Activated CD4-positive, alpha-beta memory T cell treated with anti-CD3 and anti-CD28 coated beads for 36 hours (primary cell): ENCODE results near the gene ARHGEF10L. TPM values are rescaled to one million over a fixed set of nuclear protein-coding genes. Genes with fewer than 3 reads are reported as not detected.

ENCODE experiments used
- CTCF ChIA-PET: fragments of 350-600 bp; sonication (Branson Sonifier 250); formaldehyde crosslinking; loops from one replicate; lab custom pipeline; 2021; ENCODE audit warnings: antibody characterized with exemption, inconsistent platforms; lab: Charles Lee
- POLR2A ChIA-PET: fragments of 350-600 bp; sonication (Branson Sonifier 250); formaldehyde crosslinking; loops from one replicate; lab custom pipeline; 2021; ENCODE audit warnings: antibody characterized with exemption; lab: Charles Lee
- DNase-seq: peaks from one replicate; pipeline ENCODE4 v3.0.0-alpha.2; 2020
- H3K27ac Mint-ChIP-seq: one replicate; pipeline ENCODE4 v1.8.0; 2021; ENCODE audit warnings: mixed read lengths
- H3K27me3 Mint-ChIP-seq: one replicate; pipeline ENCODE4 v1.8.0; 2021; ENCODE audit warnings: mixed read lengths
- H3K36me3 Mint-ChIP-seq: one replicate; pipeline ENCODE4 v1.8.0; 2021; ENCODE audit warnings: mixed read lengths
- H3K4me1 Mint-ChIP-seq: one replicate; pipeline ENCODE4 v1.8.0; 2021; ENCODE audit warnings: low read depth, mixed read lengths
- H3K4me3 Mint-ChIP-seq: one replicate; pipeline ENCODE4 v1.8.0; 2021; ENCODE audit warnings: mild to moderate bottlenecking, mixed read lengths
- H3K9me3 Mint-ChIP-seq: one replicate; pipeline ENCODE4 v1.8.0; 2021; ENCODE audit warnings: mixed read lengths
- intact Hi-C: fragments of 100-400 bp; cut with micrococcal nuclease; formaldehyde crosslinking; loops from one replicate; pipeline ENCODE4 v1.15.1; 2023
- total RNA-seq, 2 experiments: library from RNA; stranded (reverse); gene quantifications; one replicate each; pipeline ENCODE4 v1.2.3, GENCODE V29; 2021

Gene ARHGEF10L
- total RNA-seq, 2 experiments from 2014 or later = not detected

GRCh38 chr1:17699581-17699980 is 160.1 kb downstream of the ARHGEF10L start:
- POLR2A ChIA-PET = no interaction called here
- H3K4me1 Mint-ChIP-seq = no peaks in the 10 kb centered on the region

GRCh38 chr1:17700945-17701810 is 161.7 kb downstream of the ARHGEF10L start:
- H3K4me3 Mint-ChIP-seq = no peak overlapping the region
- ChIA-PET POLR2A (no interaction called here), CTCF (no interaction called here)
- no peaks in the 10 kb centered on the region for H3K36me3 Mint-ChIP-seq
- intact Hi-C loops = no loop called here
- no peak for DNase-seq
- H3K4me1 Mint-ChIP-seq = no peaks in the 10 kb centered on the region
- H3K27ac Mint-ChIP-seq = no peak overlapping the region
- H3K9me3 Mint-ChIP-seq = no peaks in the 10 kb centered on the region
- H3K27me3 Mint-ChIP-seq = peaks cover 5% of the 10 kb centered on the region

More at GRCh38 chr1:17699581-17699980, 160.1 kb downstream of the ARHGEF10L start:
- CTCF ChIA-PET = no interaction called here
- no peaks in the 10 kb centered on the region for H3K36me3 Mint-ChIP-seq
- no peak overlapping the region for H3K27ac Mint-ChIP-seq
- DNase-seq = no peak
- no peaks in the 10 kb centered on the region for H3K9me3 Mint-ChIP-seq
- peaks cover 5% of the 10 kb centered on the region for H3K27me3 Mint-ChIP-seq
- intact Hi-C loops = no loop called here
- no peak overlapping the region for H3K4me3 Mint-ChIP-seq

DNA sequence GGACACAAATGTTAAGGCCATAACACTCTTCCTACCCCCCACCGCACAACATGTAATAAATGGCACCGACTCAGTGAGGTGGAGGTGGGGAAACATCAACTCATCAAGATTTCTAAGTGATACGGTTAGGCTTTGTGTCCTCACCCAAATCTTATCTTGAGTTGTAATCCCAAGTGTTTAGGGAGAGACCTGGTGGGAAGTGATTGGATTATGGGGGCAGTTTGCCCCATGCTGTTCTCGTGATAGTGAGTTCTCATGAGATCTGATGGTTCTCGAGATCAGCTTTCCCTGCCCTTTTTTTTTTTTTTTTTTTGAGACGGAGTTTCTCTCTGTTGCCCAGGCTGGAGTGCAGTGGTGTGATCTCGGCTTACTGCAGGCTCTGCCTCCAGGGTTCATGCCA is 164.7 kb downstream of the ARHGEF10L start:
- ChIA-PET CTCF (no interaction called here), POLR2A (no interaction called here)
- Mint-ChIP-seq H3K27me3 (peaks cover 3% of the 10 kb centered on the region), H3K9me3 (no peaks in the 10 kb centered on the region), H3K27ac (no peak overlapping the region), H3K36me3 (no peaks in the 10 kb centered on the region), H3K4me3 (no peak overlapping the region), H3K4me1 (no peaks in the 10 kb centered on the region)
- intact Hi-C loops = no loop called here
- no peak for DNase-seq

GRCh38 chr1:17706445-17706844 is 166.9 kb downstream of the ARHGEF10L start:
- intact Hi-C loops = no loop called here
- Mint-ChIP-seq H3K36me3 (no peaks in the 10 kb centered on the region), H3K27me3 (peaks cover 2% of the 10 kb centered on the region), H3K4me3 (no peak overlapping the region), H3K4me1 (no peaks in the 10 kb centered on the region), H3K27ac (no peak overlapping the region), H3K9me3 (peaks cover 4% of the 10 kb centered on the region)
- no peak for DNase-seq
- CTCF ChIA-PET = no interaction called here
- POLR2A ChIA-PET = interaction anchor here (0.6 kb wide), 1 partner anchor 29 kb away, joined by 3 read pairs; no protein-coding TSS in a partner anchor

DNA sequence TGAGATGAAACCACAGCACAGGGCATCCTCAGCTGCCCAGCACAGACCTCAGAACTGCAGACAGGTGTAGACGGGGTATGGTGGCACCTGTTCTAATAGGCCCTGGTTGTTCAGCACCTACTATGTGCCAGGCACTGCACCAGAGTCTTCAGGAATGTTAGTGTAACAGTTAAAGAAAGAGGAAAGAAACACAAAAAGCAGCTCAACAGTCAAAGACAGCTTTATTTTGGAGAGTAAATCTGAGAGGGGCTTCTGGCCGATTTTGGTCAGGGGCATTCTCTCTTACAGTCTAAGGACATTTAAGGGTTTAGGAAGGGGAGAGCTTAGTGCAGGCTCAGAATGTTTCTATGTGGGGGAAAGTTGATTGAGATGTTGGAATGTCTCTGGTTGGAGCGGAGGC is 170.5 kb downstream of the ARHGEF10L start:
- H3K9me3 Mint-ChIP-seq = peaks cover 4% of the 10 kb centered on the region
- no peaks in the 10 kb centered on the region for H3K36me3 Mint-ChIP-seq
- peaks cover 2% of the 10 kb centered on the region for H3K27me3 Mint-ChIP-seq
- H3K27ac Mint-ChIP-seq = no peak overlapping the region
- H3K4me1 Mint-ChIP-seq = no peaks in the 10 kb centered on the region
- DNase-seq = no peak
- ChIA-PET POLR2A (no interaction called here), CTCF (no interaction called here)
- intact Hi-C loops = no loop called here
- H3K4me3 Mint-ChIP-seq = no peak overlapping the region

- Mint-ChIP-seq H3K27ac (no peak overlapping the region), H3K4me1 (no peaks in the 10 kb centered on the region), H3K36me3 (no peaks in the 10 kb centered on the region), H3K4me3 (no peak overlapping the region), H3K9me3 (peaks cover 4% of the 10 kb centered on the region), H3K27me3 (peaks cover 5% of the 10 kb centered on the region)
- ChIA-PET CTCF (no interaction called here), POLR2A (no interaction called here)
- DNase-seq = no peak
- intact Hi-C loops = no loop called here
These were observed 171.5 kb downstream of the ARHGEF10L start for GRCh38 chr1:17710889-17711576.

DNA sequence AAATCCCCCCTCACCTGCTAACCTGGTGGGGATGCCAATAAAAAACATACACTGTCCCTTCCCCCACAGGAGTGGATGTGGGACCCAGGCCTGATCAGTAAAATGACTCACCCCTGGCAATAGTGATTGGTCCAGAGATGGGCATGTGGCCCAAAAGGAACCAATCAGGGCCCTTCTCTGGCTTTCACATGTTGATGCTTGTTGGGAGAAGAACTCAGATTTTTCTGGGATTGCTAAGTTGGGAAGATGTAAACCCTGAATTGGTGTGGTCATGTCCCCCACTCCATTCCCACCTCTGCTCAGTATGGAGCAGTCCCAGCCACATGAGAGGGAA is 172.0 kb downstream of the ARHGEF10L start:
- Mint-ChIP-seq H3K27ac (no peak overlapping the region), H3K4me3 (no peak overlapping the region), H3K36me3 (no peaks in the 10 kb centered on the region), H3K27me3 (peaks cover 5% of the 10 kb centered on the region), H3K9me3 (peaks cover 4% of the 10 kb centered on the region), H3K4me1 (no peaks in the 10 kb centered on the region)
- DNase-seq = no peak
- intact Hi-C loops = no loop called here
- POLR2A ChIA-PET = no interaction called here
- CTCF ChIA-PET = no interaction called here

DNA sequence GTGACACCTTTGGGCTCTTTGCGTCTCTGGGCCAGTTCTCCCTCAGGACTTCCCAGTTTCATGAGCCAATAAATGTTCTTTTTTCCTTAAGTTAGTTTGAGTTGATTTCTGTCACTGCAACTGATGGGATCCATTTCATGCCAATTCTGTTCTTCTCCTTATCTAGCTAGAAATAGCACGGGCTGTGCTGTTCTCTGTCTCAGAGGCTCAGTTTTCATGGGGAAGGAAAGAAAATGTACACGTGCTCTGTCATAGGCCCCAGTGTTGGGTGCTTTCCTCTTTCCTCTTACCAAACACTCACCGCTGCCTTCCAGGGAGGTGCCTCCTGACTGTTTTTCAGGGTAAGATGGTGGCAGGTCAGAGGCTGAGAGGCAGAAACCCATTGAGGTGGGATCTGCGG is 172.4 kb downstream of the ARHGEF10L start:
- ChIA-PET CTCF (no interaction called here), POLR2A (no interaction called here)
- Mint-ChIP-seq H3K4me3 (no peak overlapping the region), H3K27me3 (peaks cover 5% of the 10 kb centered on the region), H3K4me1 (no peaks in the 10 kb centered on the region), H3K36me3 (no peaks in the 10 kb centered on the region), H3K9me3 (peaks cover 4% of the 10 kb centered on the region), H3K27ac (no peak overlapping the region)
- no peak for DNase-seq
- intact Hi-C loops = no loop called here

DNA sequence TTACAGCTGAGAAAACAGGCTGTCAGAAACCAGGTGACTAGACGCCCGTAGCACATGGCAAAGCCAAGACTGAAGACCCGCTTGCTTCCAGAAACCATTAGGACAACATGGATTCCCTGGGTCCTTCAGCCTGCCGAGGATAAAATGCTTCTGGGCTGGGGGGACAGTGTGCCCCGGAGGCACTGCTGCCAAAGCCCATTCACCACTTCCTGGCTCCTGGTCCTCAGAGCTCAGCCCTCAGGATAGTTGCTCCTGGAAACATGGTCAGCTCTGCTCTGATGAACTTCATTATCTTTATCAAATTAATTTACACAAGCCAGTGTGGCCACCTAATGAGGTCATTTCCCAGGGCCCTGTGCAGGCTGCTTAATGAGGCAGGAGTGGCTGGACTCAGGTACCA is 174.5 kb downstream of the ARHGEF10L start:
- H3K27me3 Mint-ChIP-seq = peaks cover 5% of the 10 kb centered on the region
- H3K4me3 Mint-ChIP-seq = no peak overlapping the region
- H3K27ac Mint-ChIP-seq = no peak overlapping the region
- H3K36me3 Mint-ChIP-seq = no peaks in the 10 kb centered on the region
- CTCF ChIA-PET = no interaction called here
- H3K4me1 Mint-ChIP-seq = no peaks in the 10 kb centered on the region
- intact Hi-C loops = no loop called here
- peaks cover 4% of the 10 kb centered on the region for H3K9me3 Mint-ChIP-seq
- no peak for DNase-seq
- POLR2A ChIA-PET = no interaction called here

- H3K27me3 Mint-ChIP-seq = peaks cover 10% of the 10 kb centered on the region
- POLR2A ChIA-PET = no interaction called here
- intact Hi-C loops = no loop called here
- no peaks in the 10 kb centered on the region for H3K9me3 Mint-ChIP-seq
- CTCF ChIA-PET = no interaction called here
- H3K27ac Mint-ChIP-seq = no peak overlapping the region
- no peaks in the 10 kb centered on the region for H3K4me1 Mint-ChIP-seq
- no peak overlapping the region for H3K4me3 Mint-ChIP-seq
- DNase-seq = no peak
- no peaks in the 10 kb centered on the region for H3K36me3 Mint-ChIP-seq
These were observed 178.4 kb downstream of the ARHGEF10L start for GRCh38 chr1:17717594-17718535.

- H3K4me1 Mint-ChIP-seq = no peaks in the 10 kb centered on the region
- CTCF ChIA-PET = no interaction called here
These were observed 180.4 kb downstream of the ARHGEF10L start for GRCh38 chr1:17719874-17720273.

DNA sequence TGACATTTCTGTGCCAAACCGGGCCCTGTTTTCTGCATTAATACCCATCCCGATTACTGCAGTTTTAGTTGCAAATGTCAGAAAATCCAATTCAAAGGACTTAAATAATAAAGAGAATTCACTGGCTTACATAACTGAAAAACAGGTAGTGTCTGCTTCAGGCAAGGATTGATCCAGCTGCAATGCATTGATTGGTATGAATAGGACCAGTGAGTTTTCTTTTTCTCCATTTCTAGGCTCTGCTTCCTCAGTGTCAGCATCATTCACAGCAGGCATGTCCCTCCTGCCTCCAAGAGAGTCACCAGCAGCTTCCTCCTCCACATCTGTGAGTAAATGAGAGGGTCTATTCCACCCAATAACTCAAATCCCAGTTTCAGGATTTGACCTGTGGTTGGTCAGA is 181.9 kb downstream of the ARHGEF10L start:
- no peak overlapping the region for H3K27ac Mint-ChIP-seq
- CTCF ChIA-PET = no interaction called here
- no peak overlapping the region for H3K4me3 Mint-ChIP-seq
- no peak for DNase-seq
- H3K9me3 Mint-ChIP-seq = no peaks in the 10 kb centered on the region
- H3K27me3 Mint-ChIP-seq = peaks cover 7% of the 10 kb centered on the region
- no peaks in the 10 kb centered on the region for H3K4me1 Mint-ChIP-seq
- POLR2A ChIA-PET = no interaction called here
- intact Hi-C loops = no loop called here
- H3K36me3 Mint-ChIP-seq = no peaks in the 10 kb centered on the region

More at GRCh38 chr1:17719874-17720273, 180.4 kb downstream of the ARHGEF10L start:
- Mint-ChIP-seq H3K4me3 (no peak overlapping the region), H3K27me3 (peaks cover 10% of the 10 kb centered on the region), H3K9me3 (no peaks in the 10 kb centered on the region), H3K27ac (no peak overlapping the region), H3K36me3 (no peaks in the 10 kb centered on the region)
- DNase-seq = no peak
- intact Hi-C loops = no loop called here
- POLR2A ChIA-PET = no interaction called here
